SK-N-MC (cell line): ENCODE data around the gene MPDZ.

Experiments used
- EZH2 ChIP-seq: fragments of 200-600 bp; sonication (generic); IDR thresholded peaks from one replicate; pipeline ENCODE4 v1.6.1; 2017; ENCODE audit warnings: antibody characterized with exemption
- POLR2AphosphoS5 ChIP-seq: IDR thresholded peaks from 2 replicates; pipeline ENCODE4 v1.6.1; 2012; ENCODE audit warnings: mild to moderate bottlenecking, low read depth, low read length, borderline replicate concordance

DNA sequence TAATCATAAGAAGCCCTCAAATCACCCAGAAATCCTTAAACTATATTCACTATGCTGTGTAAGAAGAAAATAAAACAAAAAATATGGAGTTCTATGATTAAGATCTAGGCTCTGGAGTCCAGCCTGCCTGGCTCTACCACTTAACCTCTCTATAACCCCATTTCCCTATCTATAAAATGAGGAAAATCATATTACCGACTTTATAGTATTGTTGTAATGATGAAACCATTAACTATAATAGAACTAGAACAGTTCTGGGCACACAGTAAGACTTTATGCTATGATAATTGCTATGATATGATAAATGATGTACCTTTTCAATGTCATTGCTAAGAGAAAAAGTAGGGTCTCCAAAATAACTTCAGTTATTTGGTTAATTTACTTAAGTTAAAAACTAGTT, 40.3 kb downstream of the MPDZ start:
- TF ChIP-seq POLR2AphosphoS5 (no peak), EZH2 (no peak)
